ENCODE results near the gene MBNL2. TPM values are rescaled to one million over a fixed set of nuclear protein-coding genes. Genes with fewer than 3 reads are reported as not detected.

Gene MBNL2
- total RNA-seq, 1 donor, result 69.8 TPM

DNA sequence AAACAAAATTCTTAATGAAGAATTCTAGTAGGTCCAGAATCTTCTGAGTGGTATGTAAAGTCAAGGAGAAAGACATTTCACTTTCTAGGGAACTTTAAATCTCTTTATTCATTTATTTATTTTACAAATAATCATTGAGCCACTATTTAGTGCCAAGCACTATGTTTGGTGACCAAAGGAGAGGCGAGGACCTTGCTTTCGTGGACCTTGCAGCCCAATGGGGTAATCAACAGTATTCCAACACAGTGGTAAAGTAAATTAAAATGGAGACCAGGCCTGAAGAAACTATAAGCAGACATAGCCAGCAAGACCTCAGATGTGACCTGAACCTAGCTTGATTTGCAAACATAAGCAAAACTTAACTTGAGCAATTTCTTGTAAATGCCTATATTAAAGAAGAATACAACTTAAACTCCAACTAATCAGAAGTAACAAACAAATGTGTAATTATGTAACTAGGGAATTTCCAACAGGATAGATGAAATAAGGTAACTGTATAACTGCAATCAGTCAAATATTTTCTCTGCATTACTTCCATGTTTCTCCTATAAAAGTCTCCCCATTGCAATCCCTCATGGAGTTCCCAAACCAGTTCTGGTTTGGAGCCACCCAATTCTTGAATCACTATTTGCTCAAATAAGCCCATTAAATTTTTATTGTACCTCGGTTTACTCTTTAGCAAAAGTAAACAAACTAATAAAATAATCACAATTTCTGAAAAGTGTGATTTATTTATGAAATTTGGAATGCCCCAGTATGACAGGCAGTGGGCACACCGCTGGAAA, 67.6 kb downstream of the MBNL2 start:
- Histone ChIP-seq H2AFZ (ENCODE audit: low read length) (no peak overlapping the region), H3K4me3 (ENCODE audit: insufficient read depth, low read length) (no peak overlapping the region), H3K9me3 (ENCODE audit: low read depth, low read length) (no peaks in the 10 kb centered on the region), H3K27me3 (ENCODE audit: insufficient read depth, low read length) (no peaks in the 10 kb centered on the region), H3K36me3 (ENCODE audit: insufficient read depth, low read length) (no peaks in the 10 kb centered on the region), H3K4me1 (ENCODE audit: insufficient read depth, low read length) (peaks cover 6% of the 10 kb centered on the region), H3K4me2 (ENCODE audit: insufficient read depth, low read length) (no peak overlapping the region), H4K20me1 (ENCODE audit: insufficient read depth, low read length) (peaks cover 7% of the 10 kb centered on the region), H3K27ac (ENCODE audit: low read depth, low read length) (no peak overlapping the region), H3K79me2 (ENCODE audit: insufficient read depth, low read length) (peaks cover 38% of the 10 kb centered on the region)
- TF ChIP-seq, protein P1, sequence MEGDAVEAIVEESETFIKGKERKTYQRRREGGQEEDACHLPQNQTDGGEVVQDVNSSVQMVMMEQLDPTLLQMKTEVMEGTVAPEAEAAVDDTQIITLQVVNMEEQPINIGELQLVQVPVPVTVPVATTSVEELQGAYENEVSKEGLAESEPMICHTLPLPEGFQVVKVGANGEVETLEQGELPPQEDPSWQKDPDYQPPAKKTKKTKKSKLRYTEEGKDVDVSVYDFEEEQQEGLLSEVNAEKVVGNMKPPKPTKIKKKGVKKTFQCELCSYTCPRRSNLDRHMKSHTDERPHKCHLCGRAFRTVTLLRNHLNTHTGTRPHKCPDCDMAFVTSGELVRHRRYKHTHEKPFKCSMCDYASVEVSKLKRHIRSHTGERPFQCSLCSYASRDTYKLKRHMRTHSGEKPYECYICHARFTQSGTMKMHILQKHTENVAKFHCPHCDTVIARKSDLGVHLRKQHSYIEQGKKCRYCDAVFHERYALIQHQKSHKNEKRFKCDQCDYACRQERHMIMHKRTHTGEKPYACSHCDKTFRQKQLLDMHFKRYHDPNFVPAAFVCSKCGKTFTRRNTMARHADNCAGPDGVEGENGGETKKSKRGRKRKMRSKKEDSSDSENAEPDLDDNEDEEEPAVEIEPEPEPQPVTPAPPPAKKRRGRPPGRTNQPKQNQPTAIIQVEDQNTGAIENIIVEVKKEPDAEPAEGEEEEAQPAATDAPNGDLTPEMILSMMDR (IDR thresholded peaks at IDR 0.05; ENCODE audit: extremely low read depth, low read depth, low read length), result no peak
- no peak for DNase-seq (ENCODE audit: insufficient read length, low spot score, missing footprints)

DNA sequence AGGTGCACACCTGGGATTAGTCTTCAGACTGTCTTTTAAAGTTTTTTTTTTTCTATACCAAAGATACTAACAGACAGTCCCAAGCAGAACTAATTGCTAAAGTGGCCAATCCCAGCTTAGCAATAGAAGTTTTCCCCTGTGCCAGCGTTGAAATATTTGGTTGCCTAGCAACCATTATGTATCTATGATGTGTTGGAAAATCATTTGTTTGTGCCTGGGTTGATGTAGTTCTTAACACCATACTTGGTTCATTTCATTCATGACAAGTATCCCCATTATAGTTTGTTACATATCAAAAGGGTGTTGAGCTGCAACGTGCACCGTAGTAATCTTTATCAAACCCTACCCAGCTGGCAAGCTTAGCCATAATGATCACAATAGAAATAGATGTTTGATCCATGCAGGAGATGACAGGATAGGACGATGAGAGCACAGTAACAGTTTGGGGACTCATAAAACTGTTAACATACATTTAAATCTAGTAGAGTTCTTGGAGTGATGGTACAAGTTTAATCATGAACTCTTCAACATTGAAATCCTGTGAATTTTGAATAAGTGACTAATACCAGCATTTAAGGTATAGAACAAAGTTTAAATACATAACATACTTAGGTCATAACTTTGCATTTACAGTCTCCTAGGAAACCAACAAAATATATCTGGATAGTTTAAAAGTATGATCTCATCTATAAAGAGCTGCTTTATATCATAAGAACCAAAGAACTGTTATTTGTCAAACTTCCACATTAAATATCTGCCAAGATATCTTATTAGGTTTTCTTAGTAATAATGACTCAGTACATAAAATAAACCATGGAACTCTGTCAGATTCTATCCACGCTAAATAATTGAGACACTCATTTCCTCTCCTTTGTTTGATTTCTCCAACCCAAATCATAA, 73.4 kb downstream of the MBNL2 start:
- TF ChIP-seq, protein P1 (IDR thresholded peaks at IDR 0.05; ENCODE audit: extremely low read depth, low read depth, low read length), result no peak
- Histone ChIP-seq H3K4me2 (ENCODE audit: insufficient read depth, low read length) (peak overlapping the region; percentile 35), H3K36me3 (ENCODE audit: insufficient read depth, low read length) (no peaks in the 10 kb centered on the region), H4K20me1 (ENCODE audit: insufficient read depth, low read length) (peaks cover 4% of the 10 kb centered on the region), H3K9me3 (ENCODE audit: low read depth, low read length) (no peaks in the 10 kb centered on the region), H3K4me1 (ENCODE audit: insufficient read depth, low read length) (peaks cover 38% of the 10 kb centered on the region), H3K4me3 (ENCODE audit: insufficient read depth, low read length) (no peak overlapping the region), H3K79me2 (ENCODE audit: insufficient read depth, low read length) (peaks cover 23% of the 10 kb centered on the region), H3K27me3 (ENCODE audit: insufficient read depth, low read length) (no peaks in the 10 kb centered on the region), H3K27ac (ENCODE audit: low read depth, low read length) (peak overlapping the region; percentile 94), H2AFZ (ENCODE audit: low read length) (no peak overlapping the region)
- DNase-seq (ENCODE audit: insufficient read length, low spot score, missing footprints), result peak; percentile 72

DNA sequence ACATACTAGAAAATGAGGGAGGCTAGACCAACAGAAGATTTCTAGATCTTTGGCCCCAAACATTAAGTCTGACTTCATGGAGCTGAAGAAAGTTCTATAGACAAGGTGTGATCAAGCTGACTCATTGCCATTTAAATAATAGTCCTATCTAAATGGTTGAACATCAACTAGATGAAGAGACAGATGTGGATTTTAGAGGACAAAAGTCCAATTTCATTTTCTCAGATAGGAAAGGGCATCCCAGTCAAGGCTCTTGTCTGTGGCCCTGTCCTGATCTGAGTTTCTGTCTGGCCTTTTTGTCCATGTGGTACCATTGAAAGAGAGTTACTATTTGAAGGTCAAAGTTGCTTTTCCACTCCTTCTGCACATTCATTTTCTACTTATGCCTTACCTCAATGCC, 74.6 kb downstream of the MBNL2 start:
- TF ChIP-seq, protein P1 (IDR thresholded peaks at IDR 0.05; ENCODE audit: extremely low read depth, low read depth, low read length), result no peak
- DNase-seq (ENCODE audit: insufficient read length, low spot score, missing footprints), result no peak
- Histone ChIP-seq H3K36me3 (ENCODE audit: insufficient read depth, low read length) (no peaks in the 10 kb centered on the region), H3K4me3 (ENCODE audit: insufficient read depth, low read length) (no peak overlapping the region), H3K79me2 (ENCODE audit: insufficient read depth, low read length) (peaks cover 34% of the 10 kb centered on the region), H3K4me2 (ENCODE audit: insufficient read depth, low read length) (no peak overlapping the region), H3K9me3 (ENCODE audit: low read depth, low read length) (no peaks in the 10 kb centered on the region), H4K20me1 (ENCODE audit: insufficient read depth, low read length) (peaks cover 4% of the 10 kb centered on the region), H2AFZ (ENCODE audit: low read length) (no peak overlapping the region), H3K27me3 (ENCODE audit: insufficient read depth, low read length) (no peaks in the 10 kb centered on the region), H3K4me1 (ENCODE audit: insufficient read depth, low read length) (peaks cover 33% of the 10 kb centered on the region), H3K27ac (ENCODE audit: low read depth, low read length) (peak overlapping the region; percentile 3)

DNA sequence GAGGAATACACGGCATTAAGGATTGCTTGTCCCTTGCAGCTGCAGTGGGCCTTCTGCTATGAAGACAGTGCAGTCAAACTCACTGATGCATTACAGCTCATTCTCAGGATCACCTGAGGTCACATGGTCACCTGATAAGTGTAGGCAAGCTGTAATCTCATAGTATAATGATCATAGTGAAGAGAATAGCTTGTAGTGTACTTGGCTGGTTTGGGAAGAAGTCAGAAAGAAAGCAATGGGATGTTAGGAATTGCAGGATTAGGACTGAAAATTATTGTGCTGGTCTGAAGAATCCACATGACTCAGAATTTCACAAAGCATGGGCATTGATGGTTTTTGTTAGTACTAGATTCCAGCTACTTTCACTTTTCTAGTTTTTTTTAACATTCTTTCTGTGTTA, 76.7 kb downstream of the MBNL2 start:
- Histone ChIP-seq H3K27me3 (ENCODE audit: insufficient read depth, low read length) (no peaks in the 10 kb centered on the region), H3K36me3 (ENCODE audit: insufficient read depth, low read length) (no peaks in the 10 kb centered on the region), H4K20me1 (ENCODE audit: insufficient read depth, low read length) (peaks cover 7% of the 10 kb centered on the region), H3K4me3 (ENCODE audit: insufficient read depth, low read length) (no peak overlapping the region), H2AFZ (ENCODE audit: low read length) (no peak overlapping the region), H3K79me2 (ENCODE audit: insufficient read depth, low read length) (peaks cover 36% of the 10 kb centered on the region), H3K9me3 (ENCODE audit: low read depth, low read length) (no peaks in the 10 kb centered on the region), H3K4me2 (ENCODE audit: insufficient read depth, low read length) (peak overlapping the region; percentile 67), H3K27ac (ENCODE audit: low read depth, low read length) (peak overlapping the region; percentile 39), H3K4me1 (ENCODE audit: insufficient read depth, low read length) (peaks cover 33% of the 10 kb centered on the region)
- no peak for DNase-seq (ENCODE audit: insufficient read length, low spot score, missing footprints)
- TF ChIP-seq, protein P1 (IDR thresholded peaks at IDR 0.05; ENCODE audit: extremely low read depth, low read depth, low read length), result no peak

All from osteoblast (primary cell).